Ovary (tissue), 9 donors: ENCODE measurements around the gene SSC4D. TPM values are rescaled to one million over a fixed set of nuclear protein-coding genes. Genes with fewer than 3 reads are reported as not detected.

ENCODE experiments used
- DNase-seq, 5 donors: peaks; one replicate each; pipeline ENCODE4 v3.0.0-alpha.2; 2019 to 2020
- H3K27ac ChIP-seq, 2 donors: fragments of 200-600 bp; one replicate each; pipeline versions ENCODE4 v1.5.1 to v1.8.0; 2019 to 2022
- H3K27me3 ChIP-seq: fragments of 200-600 bp; one replicate; pipeline ENCODE4 v1.8.0; 2022
- H3K36me3 ChIP-seq: fragments of 200-600 bp; sonication (generic); one replicate; pipeline ENCODE4 v1.5.1; 2019
- H3K4me1 ChIP-seq: one replicate; pipeline ENCODE4 v1.8.1; 2013; ENCODE audit warnings: mild to moderate bottlenecking, moderate library complexity; ENCODE audit not compliant: insufficient read depth
- H3K4me3 ChIP-seq: fragments of 200-600 bp; sonication (generic); one replicate; pipeline ENCODE4 v1.5.1; 2017
- H3K9me3 ChIP-seq, 2 donors: fragments of 200-600 bp in 1 of 2; sonication (generic) in 1 of 2; one replicate each; pipeline versions ENCODE4 v1.5.1 to v1.8.1; 2013 to 2019; ENCODE audit warnings: mild to moderate bottlenecking in 1 of 2, moderate library complexity in 1 of 2
- EP300 ChIP-seq: sonication (generic); formaldehyde crosslinking; IDR thresholded peaks from one replicate; pipeline ENCODE4 v1.6.1; 2017; ENCODE audit warnings: antibody characterized with exemption
- POLR2A ChIP-seq: fragments of 450-650 bp; IDR thresholded peaks from one replicate; pipeline ENCODE4 v1.6.1; 2017; ENCODE audit warnings: antibody characterized with exemption, mild to moderate bottlenecking, moderate library complexity
- WGBS, 3 donors: extraction: QIAGEN DNeasy Blood & Tissue Kit in 1 of 3; methylation state at CpG; one replicate each; pipeline versions ENCODE4 v1.1.5 to v1.1.7; 2013 to 2017; 5-methylcytosine and 5-hydroxymethylcytosine counted together
- intact Hi-C, 4 donors: fragments of 100-400 bp; cut with DNase I; formaldehyde crosslinking; loops; one replicate each; pipeline versions ENCODE4 v1.11.0 to v1.15.1; 2022 to 2023
- polyA plus RNA-seq, 2 donors: library from polyadenylated mRNA; stranded (reverse); fragments of 200-250 nt in 1 of 2; fragments of 350-450 nt in 1 of 2; fragmentation: Illumina TruSeq in 1 of 2; extraction: RNeasy Lipid Tissue Mini Kit (QIAGEN cat#74804) in 1 of 2; gene quantifications; one replicate each; pipeline ENCODE4 v1.2.3, GENCODE V29; 2013 to 2014
- total RNA-seq, 7 donors: library from RNA; depleted of rRNA in 2 of 7; stranded (reverse); fragments of >200 nt in 2 of 7; fragmentation: NEBNext Ultra II Directional in 3 of 7; extraction: Animal tissue kit (Norgen Biotek cat#: 25700) in 3 of 7; gene quantifications; one replicate each; pipeline versions ENCODE4 v1.1.0 to v1.2.4, GENCODE V29; 2016 to 2023
- TF ChIP-seq, protein P1 (sequence below), 3 donors: fragments of 450-650 bp in 2 of 3; fragments of 200-600 bp in 1 of 3; IDR thresholded peaks; one replicate each; pipeline versions ENCODE4 v1.5.1 to v1.8.0; 2016 to 2022; ENCODE audit warnings: antibody characterized with exemption in 3 of 3, mild to moderate bottlenecking in 1 of 3
- donor health status: DM: no; HTN: no; CAD: no; lungs with moderate emphysema.
- donor health status: DM: no; HTN: no; CAD: no.
- donor health status: Bipolar disorder and iron deficiency.
- donor health status: DM: yes; HTN: yes; CAD: no.
- donor health status: DM: no; HTN: no; CAD: no.
- donor health status: DM: yes; HTN: yes; CAD: no.

The SSC4D gene
- total and polyA plus RNA-seq, 9 donors: 0.48 to 2.6 (median 1.0) TPM

- 91 to 96% (median 92%) methylated on average over 3 of the region's 3 CpGs for WGBS, 3 donors
- Histone ChIP-seq H3K9me3 (no peaks in the 10 kb centered on the region), H3K27ac (no peak overlapping the region), H3K4me1 (no peaks in the 10 kb centered on the region), H3K36me3 (no peaks in the 10 kb centered on the region), H3K4me3 (no peak overlapping the region), H3K27me3 (no peaks in the 10 kb centered on the region)
- TF ChIP-seq POLR2A: no peak
- TF ChIP-seq EP300: no peak
- TF ChIP-seq, protein P1, sequence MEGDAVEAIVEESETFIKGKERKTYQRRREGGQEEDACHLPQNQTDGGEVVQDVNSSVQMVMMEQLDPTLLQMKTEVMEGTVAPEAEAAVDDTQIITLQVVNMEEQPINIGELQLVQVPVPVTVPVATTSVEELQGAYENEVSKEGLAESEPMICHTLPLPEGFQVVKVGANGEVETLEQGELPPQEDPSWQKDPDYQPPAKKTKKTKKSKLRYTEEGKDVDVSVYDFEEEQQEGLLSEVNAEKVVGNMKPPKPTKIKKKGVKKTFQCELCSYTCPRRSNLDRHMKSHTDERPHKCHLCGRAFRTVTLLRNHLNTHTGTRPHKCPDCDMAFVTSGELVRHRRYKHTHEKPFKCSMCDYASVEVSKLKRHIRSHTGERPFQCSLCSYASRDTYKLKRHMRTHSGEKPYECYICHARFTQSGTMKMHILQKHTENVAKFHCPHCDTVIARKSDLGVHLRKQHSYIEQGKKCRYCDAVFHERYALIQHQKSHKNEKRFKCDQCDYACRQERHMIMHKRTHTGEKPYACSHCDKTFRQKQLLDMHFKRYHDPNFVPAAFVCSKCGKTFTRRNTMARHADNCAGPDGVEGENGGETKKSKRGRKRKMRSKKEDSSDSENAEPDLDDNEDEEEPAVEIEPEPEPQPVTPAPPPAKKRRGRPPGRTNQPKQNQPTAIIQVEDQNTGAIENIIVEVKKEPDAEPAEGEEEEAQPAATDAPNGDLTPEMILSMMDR (IDR thresholded peaks at IDR 0.05): no peak
- DNase-seq: no peak
- intact Hi-C loops: no loop called here
Measured at GRCh38 chr7:76430836-76431235, 21.3 kb upstream of the SSC4D start.

- H3K4me1 ChIP-seq: no peaks in the 10 kb centered on the region
- H3K36me3 ChIP-seq: no peaks in the 10 kb centered on the region
- no peak overlapping the region for H3K27ac ChIP-seq
- H3K4me3 ChIP-seq: no peak overlapping the region
- no peaks in the 10 kb centered on the region for H3K9me3 ChIP-seq
- intact Hi-C loops: no loop called here
- WGBS, 3 donors: 92 to 94% (median 93%) methylated on average over 9 of the region's 9 CpGs
- TF ChIP-seq POLR2A (no peak), EP300 (no peak)
- TF ChIP-seq, protein P1 (IDR thresholded peaks at IDR 0.05): no peak
- DNase-seq: no peak
- no peaks in the 10 kb centered on the region for H3K27me3 ChIP-seq
Measured at GRCh38 chr7:76430211-76430610, 20.7 kb upstream of the SSC4D start.

DNA sequence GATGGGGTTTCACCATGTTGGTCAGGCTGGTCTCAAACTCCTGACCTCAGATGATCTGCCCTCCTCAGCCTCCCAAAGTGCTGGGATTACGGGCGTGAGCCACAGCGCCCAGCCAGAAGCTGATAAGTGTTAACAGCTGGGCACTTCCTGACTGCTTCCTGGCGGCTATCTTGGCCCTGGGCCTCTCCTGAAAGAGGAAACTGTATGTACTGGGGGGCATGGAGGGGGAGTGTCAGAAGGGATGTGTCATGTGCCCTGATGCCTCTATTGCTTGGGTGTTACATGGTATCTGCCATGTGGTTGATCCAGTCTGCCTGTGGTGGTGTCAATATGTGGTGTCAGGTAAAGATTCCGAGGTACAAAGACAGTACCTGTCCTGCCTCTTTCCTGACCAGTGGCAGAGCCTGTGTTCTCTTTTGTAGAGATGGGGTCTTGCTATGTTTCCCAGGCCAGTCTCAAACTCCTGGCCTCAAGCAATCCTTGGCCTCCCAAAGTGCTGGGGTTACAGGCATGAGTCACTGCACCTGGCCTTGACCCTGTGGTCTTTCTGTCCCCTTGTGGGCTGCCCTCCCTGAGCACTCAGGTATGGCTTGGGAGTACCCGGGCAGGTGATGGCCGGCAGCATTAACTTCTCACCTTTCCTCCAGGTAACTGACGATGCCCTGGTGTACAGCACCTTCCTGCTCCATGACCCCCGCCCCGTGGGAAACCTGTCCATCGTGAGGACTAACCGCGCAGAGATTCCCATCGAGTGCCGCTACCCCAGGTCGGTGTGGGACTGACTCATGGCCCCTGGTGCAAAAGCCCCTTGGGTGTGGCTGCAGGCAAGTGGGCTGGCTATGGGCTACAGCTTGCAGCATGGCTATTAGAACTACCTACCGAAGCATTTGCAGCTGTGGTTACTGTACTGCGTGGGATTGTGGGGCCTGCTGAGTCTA, 19.6 kb upstream of the SSC4D start:
- intact Hi-C loops: no loop called here
- Histone ChIP-seq H3K27me3 (no peaks in the 10 kb centered on the region), H3K9me3 (no peaks in the 10 kb centered on the region), H3K36me3 (no peaks in the 10 kb centered on the region), H3K4me1 (no peaks in the 10 kb centered on the region), H3K4me3 (no peak overlapping the region), H3K27ac (no peak overlapping the region)
- WGBS, 3 donors: 82 to 87% (median 84%) methylated on average over 18 of the region's 18 CpGs
- DNase-seq: no peak
- TF ChIP-seq, protein P1 (IDR thresholded peaks at IDR 0.05): no peak
- TF ChIP-seq EP300 (no peak), POLR2A (no peak)

DNA sequence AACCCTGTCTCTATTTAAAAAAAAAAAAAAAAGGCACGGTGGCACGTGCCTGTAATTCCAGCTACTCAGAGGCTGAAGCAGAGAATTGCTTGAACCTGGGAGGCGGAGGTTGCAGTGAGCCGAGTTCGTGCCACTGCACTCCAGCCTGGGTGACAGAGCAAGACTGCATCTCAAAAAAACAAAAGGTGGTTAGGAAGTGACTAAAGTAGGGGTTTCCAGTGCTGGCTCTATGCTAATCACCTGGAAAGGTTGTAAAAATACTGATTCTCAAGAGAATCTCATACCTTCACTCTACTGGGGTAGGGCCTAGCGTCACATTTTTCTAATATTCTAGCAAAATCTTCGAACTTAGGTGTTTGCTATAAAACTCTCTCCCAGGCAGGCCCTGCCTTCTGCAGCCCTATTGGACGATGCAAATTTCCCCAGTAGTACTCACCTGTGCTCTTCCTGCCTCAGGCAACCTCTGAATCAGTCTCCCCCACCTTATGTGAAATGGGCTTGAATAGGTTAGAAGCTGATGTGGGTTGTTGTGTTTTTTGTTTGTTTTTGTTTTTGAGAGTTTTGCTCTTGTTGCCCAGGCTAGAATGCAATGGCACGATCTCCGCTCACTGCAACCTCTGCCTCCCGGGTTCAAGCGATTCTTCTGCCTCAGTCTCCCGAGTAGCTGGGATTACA, 18.8 kb upstream of the SSC4D start:
- intact Hi-C loops: no loop called here
- DNase-seq: no peak
- 87 to 91% (median 89%) methylated on average over 13 of the region's 13 CpGs for WGBS, 3 donors
- Histone ChIP-seq H3K9me3 (no peaks in the 10 kb centered on the region), H3K27ac (no peak overlapping the region), H3K36me3 (no peaks in the 10 kb centered on the region), H3K4me3 (no peak overlapping the region), H3K27me3 (no peaks in the 10 kb centered on the region), H3K4me1 (no peaks in the 10 kb centered on the region)
- TF ChIP-seq EP300: no peak
- TF ChIP-seq, protein P1 (IDR thresholded peaks at IDR 0.05): no peak
- TF ChIP-seq POLR2A: no peak
